GM11168 (cell line): Measurements from ENCODE around the gene KRI1.
"Not testable (repeated sequence)": the region's sequence is repeated elsewhere in the genome, so short reads cannot be mapped to it uniquely, and the experiment has no call there.

Experiments used
- in situ Hi-C: fragments of 300-500 bp; cut with MboI; formaldehyde crosslinking; loops from one replicate; pipeline ENCODE4 v1.12.0; 2022; ENCODE audit warnings: low sequenced_read_pairs; ENCODE audit not compliant: unreplicated experiment

KRI1 gene

GRCh38 chr19:10551698-10552301 is 14.0 kb downstream of the KRI1 start:
- in situ Hi-C loops: no loop called here

DNA sequence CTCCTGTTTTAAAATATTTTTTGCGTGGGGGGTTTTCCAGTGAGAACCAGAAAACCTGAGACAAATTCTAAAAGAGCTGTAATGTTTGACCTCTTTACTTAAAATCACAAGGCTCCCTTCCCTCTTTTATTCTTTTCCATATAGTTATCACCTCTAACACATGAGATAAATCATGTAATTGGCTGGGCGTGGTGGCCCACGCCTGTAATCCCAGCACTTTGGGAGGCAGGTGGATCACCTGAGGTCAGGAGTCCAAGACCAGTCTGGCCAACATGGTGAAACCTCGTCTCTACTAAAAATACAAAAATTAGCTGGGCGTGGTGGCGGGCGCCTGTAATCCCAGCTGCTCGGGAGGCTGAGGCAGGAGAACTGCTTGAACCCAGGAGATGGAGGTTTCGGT is 14.8 kb downstream of the KRI1 start:
- in situ Hi-C loops: not testable (repeated sequence)

DNA sequence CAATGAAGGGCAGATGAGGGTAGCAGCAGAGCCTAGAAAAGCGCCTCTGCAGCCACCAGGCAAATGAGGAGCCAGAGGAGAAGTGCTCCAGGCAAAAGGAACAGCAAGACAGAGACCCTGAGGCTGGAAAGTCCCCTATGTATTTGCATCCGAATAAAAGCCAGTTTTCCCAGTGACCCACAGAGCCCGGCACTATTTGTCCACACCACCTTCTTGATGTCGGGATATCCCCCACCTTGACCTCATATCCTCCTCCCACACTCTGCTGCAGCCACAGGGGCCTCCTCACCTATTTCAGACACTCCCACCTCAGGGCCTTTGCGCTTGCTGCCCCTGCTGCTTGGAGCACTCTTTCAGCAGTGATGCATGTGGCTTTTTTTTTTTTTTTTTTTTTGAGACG is 15.5 kb downstream of the KRI1 start:
- in situ Hi-C loops: no loop called here

DNA sequence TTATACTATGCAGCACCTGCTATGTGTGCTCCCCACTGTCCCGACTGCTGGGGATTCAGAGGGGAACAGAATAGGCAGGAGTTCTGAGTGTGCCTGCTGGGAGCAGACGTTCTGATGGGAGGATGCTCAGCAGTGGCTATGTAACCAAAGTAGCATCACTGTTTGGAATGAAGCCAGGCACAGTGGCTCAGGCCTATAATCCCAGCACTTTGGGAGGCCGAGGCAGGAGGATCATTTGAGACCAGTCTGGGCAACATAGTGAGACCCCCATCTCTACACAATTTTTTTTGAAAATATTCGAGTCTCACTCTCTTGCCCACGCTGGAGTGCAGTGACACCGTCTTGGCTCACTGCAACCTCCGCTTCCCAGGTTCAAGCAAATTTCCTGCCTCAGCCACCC is 16.1 kb downstream of the KRI1 start:
- in situ Hi-C loops: no loop called here

DNA sequence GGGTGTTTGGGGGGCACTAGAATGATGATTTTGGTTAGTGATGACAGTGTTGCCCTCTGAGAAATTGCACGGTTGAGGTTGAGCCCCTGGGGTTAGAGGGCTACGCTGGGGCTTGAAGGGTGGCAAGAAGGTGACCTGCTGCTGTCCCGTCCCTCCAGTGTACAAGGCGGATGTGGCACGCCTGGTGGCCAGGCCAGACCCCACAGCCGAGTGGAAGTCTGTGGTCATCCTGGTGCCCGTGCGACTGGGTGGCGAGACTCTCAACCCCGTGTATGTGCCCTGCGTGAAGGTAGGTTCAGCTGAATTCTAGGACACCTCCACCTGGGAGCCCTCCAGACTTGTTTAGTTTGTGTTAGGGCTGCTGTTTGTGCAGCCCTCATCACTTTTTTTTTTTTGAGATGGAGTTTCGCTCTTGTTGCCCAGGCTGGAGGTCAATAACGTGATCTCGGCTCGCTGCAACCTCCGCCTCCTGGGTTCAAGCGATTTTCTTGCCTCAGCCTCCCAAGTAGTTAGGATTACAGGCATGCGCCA is 17.0 kb downstream of the KRI1 start:
- in situ Hi-C loops: no loop called here

GRCh38 chr19:10546817-10547216 is 19.0 kb downstream of the KRI1 start:
- in situ Hi-C loops: no loop called here

DNA sequence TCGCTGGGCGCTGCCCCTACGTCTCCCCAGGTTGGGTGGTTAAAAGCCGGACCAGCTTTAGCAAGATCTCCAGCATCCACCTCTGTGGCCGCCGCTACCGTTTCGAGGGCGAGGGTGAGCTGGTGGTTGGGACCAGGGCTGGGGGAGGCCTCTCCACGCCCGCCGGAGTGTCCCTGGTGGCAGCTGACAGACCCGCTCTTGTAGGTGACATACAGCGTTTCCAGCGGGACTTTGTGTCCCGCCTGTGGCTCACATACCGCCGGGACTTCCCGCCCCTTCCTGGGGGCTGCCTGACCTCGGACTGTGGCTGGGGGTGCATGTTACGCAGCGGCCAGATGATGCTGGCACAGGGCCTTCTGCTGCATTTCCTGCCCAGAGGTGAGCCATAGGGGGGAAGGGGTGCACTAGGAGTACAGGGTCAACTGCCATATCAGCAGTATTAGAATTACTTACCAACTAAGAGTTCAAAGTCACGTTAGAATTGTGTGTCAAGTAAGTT is 21.0 kb downstream of the KRI1 start:
- in situ Hi-C loops: no loop called here

DNA sequence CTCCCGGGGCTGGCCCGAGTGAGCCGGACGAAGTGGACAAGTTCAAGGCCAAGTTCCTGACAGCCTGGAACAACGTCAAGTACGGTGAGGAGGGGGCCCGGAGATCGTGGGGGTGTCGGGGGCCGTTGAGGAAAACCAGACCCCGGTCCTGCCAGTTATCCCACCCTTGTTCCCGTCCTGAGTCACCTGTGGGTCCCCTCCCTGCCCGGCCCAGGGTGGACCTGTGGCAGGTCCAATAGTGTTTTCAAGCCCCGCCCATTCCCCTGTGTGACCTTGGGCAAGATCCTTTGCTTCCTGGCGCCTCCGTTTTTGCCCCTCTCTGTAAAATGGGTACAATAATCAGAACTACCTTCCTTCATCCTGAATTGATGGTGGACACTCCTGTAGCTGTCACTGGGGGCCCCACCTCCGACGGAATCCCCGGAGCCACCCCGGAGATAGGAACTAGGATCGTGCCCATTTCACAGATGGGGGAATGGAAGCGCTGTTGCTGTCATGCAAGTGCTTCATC is 21.5 kb downstream of the KRI1 start:
- in situ Hi-C loops: no loop called here

DNA sequence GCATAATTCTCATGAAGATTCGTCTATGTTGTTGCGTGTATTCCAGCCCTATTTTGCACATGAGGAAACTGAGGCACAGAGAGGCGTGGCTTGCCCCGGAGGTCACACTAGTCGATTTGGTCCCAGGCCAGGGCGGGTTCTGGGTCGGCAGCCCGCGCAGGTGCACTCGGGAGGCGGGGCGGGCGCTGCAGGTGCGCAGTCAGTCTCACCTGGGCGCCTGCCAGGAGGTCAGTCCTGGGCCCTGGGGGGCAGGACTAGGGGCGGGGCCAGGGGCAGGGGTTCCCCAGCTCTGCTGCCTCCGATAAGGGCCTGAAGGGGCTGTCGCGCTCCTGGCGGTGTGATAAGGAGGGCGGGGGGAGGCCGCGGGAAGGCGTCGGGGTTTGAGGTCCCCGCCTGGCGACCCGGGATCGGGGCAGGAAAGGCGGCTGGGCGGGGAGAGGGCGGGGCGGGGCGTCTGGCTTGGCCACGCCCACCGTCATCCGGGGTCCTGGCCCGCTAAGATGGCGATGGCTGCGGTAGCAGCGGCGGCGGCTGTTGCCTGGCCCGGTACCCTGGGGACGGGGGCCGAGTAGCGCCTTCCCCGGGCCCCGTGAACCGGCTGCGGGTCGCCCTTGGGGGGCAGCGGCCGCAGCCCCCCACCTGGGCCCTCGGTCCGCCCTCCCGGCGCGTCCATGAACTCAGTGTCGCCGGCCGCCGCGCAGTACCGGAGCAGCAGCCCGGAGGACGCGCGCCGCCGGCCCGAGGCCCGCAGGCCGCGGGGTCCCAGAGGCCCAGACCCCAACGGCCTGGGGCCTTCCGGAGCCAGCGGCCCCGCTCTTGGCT is 22.2 kb downstream of the KRI1 start, which contains the start of gene ATG4D:
Gene ATG4D, plus strand, starts transcription at position 485 of the 822 bp plus-strand sequence. Its CDS starts 187 bp downstream, at position 672.
- in situ Hi-C loops: no loop called here

- in situ Hi-C loops: no loop called here
Measured at GRCh38 chr19:10543059-10543419, 22.8 kb downstream of the KRI1 start.

- in situ Hi-C loops: not testable (repeated sequence)
Measured at GRCh38 chr19:10539016-10539415, 26.8 kb downstream of the KRI1 start.

DNA sequence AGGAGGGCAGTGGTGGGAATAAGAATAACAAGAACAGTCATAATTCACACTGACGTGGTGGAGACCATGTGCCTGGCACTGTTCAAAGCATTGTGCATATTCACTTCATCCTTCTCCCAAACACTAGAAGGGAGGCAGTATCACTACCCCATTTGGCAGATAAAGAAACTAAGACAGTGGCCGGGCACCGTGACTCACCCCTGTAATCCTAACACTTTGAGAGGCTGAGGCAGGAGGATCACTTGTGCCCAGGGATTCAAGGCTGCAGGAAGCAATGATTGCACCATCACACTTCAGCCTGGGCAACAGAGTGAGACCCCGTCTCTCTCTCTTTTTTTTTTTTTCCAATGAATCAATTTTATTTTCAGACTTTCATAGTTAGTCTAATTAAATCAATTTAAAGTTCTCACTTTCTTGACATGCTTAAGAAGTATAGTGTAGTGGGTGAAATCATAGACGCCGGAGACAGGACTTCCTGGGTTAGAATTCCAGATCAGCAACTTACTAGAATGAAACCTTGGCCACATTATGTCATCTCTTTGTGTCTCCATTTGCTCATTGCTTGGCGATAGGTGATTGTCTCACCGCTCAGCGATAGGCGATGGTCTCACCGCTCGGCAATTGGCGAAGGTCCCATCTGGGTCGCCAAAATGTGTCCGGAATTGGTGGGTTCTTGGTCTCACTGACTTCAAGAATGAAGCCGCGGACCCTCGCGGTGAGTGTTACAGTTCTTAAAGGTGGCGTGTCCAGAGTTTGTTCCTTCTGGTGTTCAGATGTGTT is 27.4 kb downstream of the KRI1 start:
- in situ Hi-C loops: no loop called here

GRCh38 chr19:10537668-10538067 is 28.1 kb downstream of the KRI1 start:
- in situ Hi-C loops: no loop called here

DNA sequence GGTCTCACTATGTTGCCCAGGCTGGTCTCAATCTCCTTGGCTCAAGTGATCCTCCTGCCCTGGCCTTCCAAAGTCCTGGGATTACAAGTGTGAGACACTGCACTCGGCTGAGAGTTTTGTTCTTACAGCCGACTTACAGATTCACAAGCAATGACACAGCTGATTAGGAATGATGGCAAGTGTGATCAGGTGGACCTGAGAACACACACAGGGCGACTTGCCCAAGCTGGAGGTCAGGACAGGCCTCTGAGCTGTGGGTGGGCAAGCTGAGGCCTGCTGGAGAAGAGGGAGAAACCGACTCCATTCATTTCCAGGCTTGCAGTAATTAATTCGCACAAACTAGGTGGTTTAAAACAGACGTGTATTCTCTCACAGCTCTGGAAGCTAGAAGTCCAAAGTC is 30.2 kb downstream of the KRI1 start:
- in situ Hi-C loops: no loop called here

DNA sequence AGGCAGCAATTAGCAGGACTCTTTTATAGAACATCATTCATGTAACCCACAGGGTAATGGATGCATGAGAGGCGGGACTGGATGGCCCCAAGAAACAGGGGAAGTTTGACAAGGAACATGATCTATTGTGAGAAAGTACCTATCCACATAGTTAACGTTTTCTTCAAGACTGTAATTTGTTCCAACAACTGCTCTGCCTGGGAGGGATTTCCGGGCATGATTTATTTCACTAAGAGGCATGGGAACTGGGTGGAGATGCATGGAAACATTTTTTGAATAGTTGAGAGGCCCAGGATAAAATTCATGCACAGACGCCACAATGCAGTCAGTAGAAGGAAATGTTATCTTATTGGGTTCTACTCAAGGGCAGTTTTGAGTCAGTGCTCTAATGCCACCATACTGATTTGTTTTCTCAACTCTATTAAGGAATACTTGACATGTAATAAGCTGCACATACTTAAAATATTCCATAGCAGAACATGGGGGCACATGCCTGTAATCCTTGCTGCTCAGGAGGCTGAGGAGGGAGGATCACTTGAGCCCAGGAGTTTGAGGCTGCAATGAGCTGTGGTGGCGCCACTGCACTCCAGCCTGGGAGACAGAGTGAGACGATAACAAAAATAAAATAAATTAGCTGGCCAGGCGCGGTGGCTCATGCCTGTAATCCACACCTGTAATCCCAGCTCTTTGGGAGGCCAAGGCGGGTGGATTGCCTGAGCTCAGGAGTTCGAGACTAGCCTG is 32.0 kb downstream of the KRI1 start:
- in situ Hi-C loops: no loop called here

DNA sequence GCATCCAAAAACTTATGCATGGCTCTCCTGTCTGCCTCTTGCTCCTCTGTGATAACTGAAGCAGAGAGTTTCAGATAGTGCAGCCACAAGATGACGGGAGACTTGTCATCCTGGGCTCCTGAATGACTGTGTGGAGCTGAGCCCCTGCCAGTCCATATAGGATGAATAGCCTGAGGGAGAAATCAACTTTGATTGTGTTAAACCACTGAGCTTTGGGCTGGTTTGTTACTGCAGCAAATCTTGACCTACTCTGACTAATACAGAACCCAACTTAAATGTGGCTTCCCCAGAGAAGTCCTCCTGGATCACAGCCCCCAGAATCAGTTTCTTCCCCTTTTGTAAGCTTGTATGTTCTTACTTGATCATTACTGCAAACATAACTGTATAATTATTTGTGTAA is 33.4 kb downstream of the KRI1 start:
- in situ Hi-C loops: no loop called here

GRCh38 chr19:10526887-10527286 is 38.9 kb downstream of the KRI1 start:
- in situ Hi-C loops: not testable (repeated sequence)

DNA sequence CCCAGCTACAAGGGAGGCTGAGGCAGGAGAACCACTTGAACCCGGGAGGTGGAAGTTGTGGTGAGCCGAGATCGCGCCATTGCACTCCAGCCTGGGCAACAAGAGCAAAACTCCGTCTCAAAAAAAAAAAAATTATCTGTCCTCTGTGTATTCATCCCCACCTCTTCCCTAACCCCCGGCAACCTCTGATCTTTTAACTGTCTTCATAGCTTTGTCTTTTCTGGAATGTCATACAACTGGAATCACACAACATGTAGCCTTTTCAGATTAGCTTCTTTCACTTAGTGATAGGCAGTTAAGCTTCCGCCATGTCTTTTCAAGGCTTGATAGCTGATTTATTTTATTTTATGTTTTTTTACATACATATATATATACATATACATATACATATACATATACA is 40.2 kb downstream of the KRI1 start:
- in situ Hi-C loops: no loop called here

DNA sequence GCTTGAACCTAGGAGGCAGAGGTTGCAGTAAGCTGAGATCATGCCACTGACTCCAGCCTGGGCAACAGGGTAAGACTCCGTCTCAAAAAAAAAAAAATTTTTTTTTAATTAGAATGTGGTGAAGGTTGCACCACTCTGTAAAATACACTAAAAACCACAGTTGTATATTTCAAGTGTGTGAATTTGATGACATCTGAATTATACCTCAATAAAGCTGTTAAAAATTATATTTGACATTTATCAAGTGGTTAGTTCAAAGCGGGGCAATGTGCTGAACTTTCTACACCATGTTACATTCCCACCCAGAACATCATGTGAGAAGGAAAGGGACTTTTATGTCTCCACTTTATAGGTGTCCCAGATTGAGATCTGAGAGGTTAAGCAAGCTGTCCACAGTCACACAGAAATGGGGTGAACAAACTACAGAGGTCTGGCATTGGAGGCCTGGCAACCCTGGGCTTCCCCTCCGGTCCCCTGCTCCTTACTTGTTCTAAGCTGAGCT is 42.6 kb downstream of the KRI1 start:
- in situ Hi-C loops: no loop called here
